Endothelial cell of umbilical vein (primary cell): ENCODE measurements around the gene GALNT12. TPM values are rescaled to one million over a fixed set of nuclear protein-coding genes. Genes with fewer than 3 reads are reported as not detected.

ENCODE experiments used
- BruUV-seq: library from RNA; stranded (reverse); fragments of 400-500 nt; replicated peaks from 2 replicates; lab custom pipeline; 2021; lab: Mats Ljungman, UMichigan
- CTCF ChIA-PET: fragments of 300-600, 350-600 bp; sonication (Branson Sonifier 250); formaldehyde crosslinking; loops from one replicate; lab custom pipeline; 2021; ENCODE audit warnings: antibody characterized with exemption, inconsistent platforms; lab: Charles Lee
- POLR2A ChIA-PET: fragments of 300-600, 350-600 bp; sonication (Branson Sonifier 250); formaldehyde crosslinking; loops from one replicate; lab custom pipeline; 2021; ENCODE audit warnings: antibody characterized with exemption, inconsistent platforms; lab: Charles Lee
- DNase-seq: peaks from one replicate; pipeline ENCODE4 v3.0.0-alpha.2; 2011; ENCODE audit warnings: low read depth, low spot score
- FAIRE-seq: peaks from 2 replicates; lab custom pipeline; 2011; peaks lifted over from hg19 to GRCh38; lab: Jason Lieb, UNC
- H2AFZ ChIP-seq: 2 replicates; pipeline ENCODE4 v1.6.0; 2012; ENCODE audit warnings: low read depth, low read length, control low read depth, inconsistent platforms
- H3K27ac ChIP-seq: 2 replicates; pipeline ENCODE4 v1.5.1; 2011; ENCODE audit warnings: low read depth, mild to moderate bottlenecking, control low read depth, low read length, moderate library complexity; ENCODE audit not compliant: insufficient read depth
- H3K27me3 ChIP-seq, 2 experiments: 2 replicates each; pipeline versions ENCODE4 v1.6.0 to v1.6.1; 2011; ENCODE audit warnings: low read length in 2 of 2, mixed read lengths in 1 of 2; ENCODE audit not compliant: control insufficient read depth in 2 of 2, insufficient read depth in 2 of 2
- H3K36me3 ChIP-seq, 2 experiments: 2 replicates in 1 of 2; 3 replicates in 1 of 2; pipeline ENCODE4 v1.5.1; 2011; ENCODE audit warnings: low read length in 2 of 2, mild to moderate bottlenecking in 1 of 2, moderate library complexity in 1 of 2; ENCODE audit not compliant: control insufficient read depth in 2 of 2, insufficient read depth in 2 of 2; ENCODE audit errors: extremely low read depth in 1 of 2
- H3K4me1 ChIP-seq: 3 replicates; pipeline ENCODE4 v1.5.1; 2011; ENCODE audit warnings: mild to moderate bottlenecking, low read length; ENCODE audit not compliant: control insufficient read depth, insufficient read depth; ENCODE audit errors: extremely low read depth
- H3K4me2 ChIP-seq: 2 replicates; pipeline ENCODE4 v1.6.1; 2011; ENCODE audit warnings: low read length, control low read depth, mixed read lengths; ENCODE audit not compliant: insufficient read depth
- H3K4me3 ChIP-seq, 3 experiments: fragments of 200-600 bp in 1 of 3; sonication (generic), shearing (Covaris generic) in 1 of 3; replicated peaks in 1 of 3; 2 replicates each; pipeline ENCODE4 v1.5.1; 2011 to 2016; ENCODE audit warnings: control low read depth in 3 of 3, low read length in 3 of 3, mild to moderate bottlenecking in 2 of 3, inconsistent platforms in 1 of 3, low read depth in 1 of 3, moderate library complexity in 1 of 3; ENCODE audit not compliant: insufficient read depth in 1 of 3
- H3K79me2 ChIP-seq: 2 replicates; pipeline ENCODE4 v1.6.0; 2012; ENCODE audit warnings: low read length, inconsistent platforms; ENCODE audit not compliant: control insufficient read depth, insufficient read depth
- H3K9ac ChIP-seq: replicated peaks from 2 replicates; pipeline ENCODE3; 2011; ENCODE audit warnings: low read length, control low read depth; ENCODE audit not compliant: insufficient read depth; ENCODE audit errors: extremely low read depth
- H3K9me1 ChIP-seq: replicated peaks from 3 replicates; pipeline ENCODE4 v1.6.0; 2011; ENCODE audit warnings: mild to moderate bottlenecking, low read length; ENCODE audit not compliant: control insufficient read depth, insufficient read depth; ENCODE audit errors: extremely low read depth
- H3K9me3 ChIP-seq: replicated peaks from 2 replicates; pipeline ENCODE4 v1.5.1; 2012; ENCODE audit warnings: low read length, inconsistent platforms; ENCODE audit not compliant: control insufficient read depth, insufficient read depth
- H4K20me1 ChIP-seq: replicated peaks from 2 replicates; pipeline ENCODE3; 2011; ENCODE audit warnings: mild to moderate bottlenecking, low read length; ENCODE audit not compliant: control insufficient read depth, insufficient read depth; ENCODE audit errors: extremely low read depth
- CTCF ChIP-seq, 2 donors: IDR thresholded peaks; 1 replicate in 1 of 2; 2 replicates in 1 of 2; pipeline ENCODE4 v1.5.1; 2011; ENCODE audit warnings: low read length in 2 of 2, mild to moderate bottlenecking in 2 of 2, moderate library complexity in 2 of 2, control low read depth in 1 of 2, inconsistent platforms in 1 of 2, low read depth in 1 of 2; ENCODE audit not compliant: insufficient read depth in 1 of 2; ENCODE audit errors: extremely low read depth in 1 of 2
- EZH2 ChIP-seq: IDR thresholded peaks from 2 replicates; pipeline ENCODE4 v1.6.1; 2012; ENCODE audit warnings: borderline replicate concordance, low read depth, mild to moderate bottlenecking, moderate library complexity, low read length, inconsistent platforms; ENCODE audit not compliant: severe bottlenecking
- FOS ChIP-seq: IDR thresholded peaks from 2 replicates; pipeline ENCODE4 v1.6.1; 2011; ENCODE audit warnings: mild to moderate bottlenecking, low read length, moderate library complexity, borderline replicate concordance; ENCODE audit not compliant: insufficient read depth
- GATA2 ChIP-seq: IDR thresholded peaks from 2 replicates; pipeline ENCODE4 v1.7.0; 2011; ENCODE audit warnings: low read depth, mild to moderate bottlenecking, moderate library complexity, mixed read lengths, low read length; ENCODE audit not compliant: insufficient read length, insufficient read depth
- JUN ChIP-seq: IDR thresholded peaks from 2 replicates; pipeline ENCODE4 v1.6.1; 2011; ENCODE audit warnings: borderline replicate concordance, low read depth; ENCODE audit not compliant: insufficient read length, insufficient read depth
- MAX ChIP-seq: IDR thresholded peaks from 2 replicates; pipeline ENCODE4 v1.6.1; 2011; ENCODE audit not compliant: insufficient read depth, insufficient read length
- MYC ChIP-seq: IDR thresholded peaks from one replicate; pipeline ENCODE4 v1.6.1; 2011; ENCODE audit warnings: mild to moderate bottlenecking, low read depth, low read length
- POLR2A ChIP-seq: IDR thresholded peaks from 2 replicates; pipeline ENCODE4 v1.6.1; 2012; ENCODE audit warnings: low read depth, mild to moderate bottlenecking, control low read depth, low read length
- POLR2AphosphoS5 ChIP-seq: IDR thresholded peaks from 2 replicates; pipeline ENCODE4 v1.6.1; 2012; ENCODE audit warnings: low read depth, mild to moderate bottlenecking, control low read depth, low read length, moderate library complexity; ENCODE audit not compliant: insufficient read depth
- dilution Hi-C: fragments of 300-500 bp; cut with MboI; formaldehyde crosslinking; loops from one replicate; pipeline ENCODE4 v1.15.0; 2019; ENCODE audit warnings: low sequenced_read_pairs; ENCODE audit not compliant: extremely low pct_ligation_motif_present
- intact Hi-C: fragments of 100-400 bp; cut with micrococcal nuclease; formaldehyde crosslinking; loops from one replicate; pipeline ENCODE4 v1.10.0; 2022
- polyA plus RNA-seq, 4 experiments: library from polyadenylated mRNA; depleted of rRNA in 3 of 4; stranded (reverse) in 3 of 4; unstranded in 1 of 4; fragments of >200 nt; gene quantifications; 2 replicates each; pipeline versions ENCODE4 v1.2.1 to v1.2.3, GENCODE V29; 2011 to 2012; ENCODE audit warnings: missing spikeins in 1 of 4
- total RNA-seq: library from RNA; stranded (reverse); gene quantifications from 2 replicates; pipeline ENCODE4 v1.2.3, GENCODE V29; 2021

Gene GALNT12
- total and polyA plus RNA-seq, 2 donors (not counting 3 experiments of a cell fraction or from before 2014, with no cell fraction given): 0.26 to 0.44 TPM

- H3K27me3 ChIP-seq: peaks cover 2 to 6% of the 10 kb centered on the region in 2 experiments
Observed at GRCh38 chr9:98865284-98865875, 57.9 kb downstream of the GALNT12 start.

More at GRCh38 chr9:98865284-98865875, 57.9 kb downstream of the GALNT12 start:
- no peaks in the 10 kb centered on the region for H4K20me1 ChIP-seq
- no peak overlapping the region for H3K9ac ChIP-seq
- H3K36me3 ChIP-seq: no peaks in the 10 kb centered on the region
- no peak overlapping the region for H2AFZ ChIP-seq
- no peak overlapping the region for H3K4me2 ChIP-seq
- no peak overlapping the region for H3K27ac ChIP-seq
- dilution Hi-C loops (no loop called here), intact Hi-C loops (no loop called here)
- DNase-seq (no peak), FAIRE-seq (no peak)
- no peak for TF ChIP-seq EZH2
- TF ChIP-seq MYC: no peak
- no peak for TF ChIP-seq MAX
- no peak for TF ChIP-seq CTCF (IDR thresholded peaks at IDR 0.05; ENCODE audit: extremely low read depth in 1 of 2, insufficient read depth in 1 of 2, low read depth in 1 of 2, low read length in 2 of 2)
- TF ChIP-seq POLR2A: no peak
- TF ChIP-seq FOS: no peak
- TF ChIP-seq JUN: no peak
- TF ChIP-seq POLR2AphosphoS5: no peak
- no peak for TF ChIP-seq GATA2
- no peaks in the 10 kb centered on the region for H3K9me3 ChIP-seq
- no TSS peak for BruUV-seq
- no peaks in the 10 kb centered on the region for H3K79me2 ChIP-seq
- H3K4me3 ChIP-seq: no peak overlapping the region
- POLR2A ChIA-PET: no interaction called here
- H3K9me1 ChIP-seq: no peaks in the 10 kb centered on the region
- CTCF ChIA-PET: interaction anchor here (1.0 to 2.3 kb wide), 3 partner anchors 16 to 133 kb away, joined by 4 to 7 read pairs (median 5); no protein-coding TSS in a partner anchor
- peaks cover 2% of the 10 kb centered on the region for H3K4me1 ChIP-seq
